NOMO-1 (cell line): Measurements from ENCODE around the gene ZNF618.

Source experiments
- DNase-seq, 2 experiments: peaks; one replicate each; lab custom pipeline; 2025; ENCODE audit not compliant: unreplicated experiment in 2 of 2; lab: John Stamatoyannopoulos, UW

Gene ZNF618

GRCh38 chr9:113931777-113932176 is 55.7 kb downstream of the ZNF618 start:
- no peak for DNase-seq

GRCh38 chr9:113932906-113933584 is 56.9 kb downstream of the ZNF618 start:
- DNase-seq = no peak

DNA sequence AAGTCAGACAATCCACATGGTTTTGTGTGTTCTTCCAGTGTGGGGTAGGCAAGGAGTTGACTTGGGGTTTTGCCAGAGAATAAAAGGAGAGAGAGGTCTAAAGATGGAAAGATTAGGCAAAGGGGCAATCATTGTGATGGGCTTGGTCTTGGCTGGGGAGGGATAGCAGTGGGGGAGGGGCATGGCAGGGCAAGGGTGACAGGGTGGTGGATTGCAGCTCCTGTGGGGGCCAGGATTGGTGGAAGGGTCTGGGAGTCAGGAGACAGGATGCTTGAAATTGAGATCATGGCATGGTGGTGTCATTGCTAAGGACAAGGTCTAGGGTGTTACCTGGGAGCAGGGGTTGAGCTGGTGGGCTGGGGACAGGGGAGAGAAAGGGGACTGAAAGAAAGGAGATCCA is 57.6 kb downstream of the ZNF618 start:
- no peak for DNase-seq

- DNase-seq = no peak
Observed at GRCh38 chr9:113934167-113934828, 58.2 kb downstream of the ZNF618 start.

- DNase-seq = no peak
Observed at GRCh38 chr9:113934829-113935676, 58.9 kb downstream of the ZNF618 start.

- no peak for DNase-seq
Observed at GRCh38 chr9:113935677-113936380, 59.7 kb downstream of the ZNF618 start.

DNA sequence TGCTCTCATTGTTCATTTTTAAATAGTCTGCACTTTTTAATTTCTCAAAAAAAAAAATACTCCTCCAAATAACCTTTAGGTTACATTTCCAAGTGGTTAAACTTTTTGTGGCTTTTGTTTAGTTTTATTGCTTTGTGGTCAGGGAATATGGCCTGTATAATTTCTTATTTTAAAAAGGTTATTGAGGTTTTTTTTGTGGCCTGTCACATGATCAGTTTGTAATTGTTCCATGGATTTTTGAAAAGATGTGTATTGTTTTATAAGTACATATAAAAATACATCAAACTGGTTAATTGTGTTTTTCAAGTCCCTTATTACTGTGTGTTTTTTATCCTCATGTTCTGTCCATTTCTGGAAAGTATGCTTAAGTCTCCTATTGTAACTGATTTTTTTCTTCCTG is 64.0 kb downstream of the ZNF618 start:
- DNase-seq = no peak

- DNase-seq = no peak
Observed at GRCh38 chr9:113941056-113941455, 64.9 kb downstream of the ZNF618 start.

- DNase-seq = no peak
Observed at GRCh38 chr9:113941526-113941925, 65.4 kb downstream of the ZNF618 start.

DNA sequence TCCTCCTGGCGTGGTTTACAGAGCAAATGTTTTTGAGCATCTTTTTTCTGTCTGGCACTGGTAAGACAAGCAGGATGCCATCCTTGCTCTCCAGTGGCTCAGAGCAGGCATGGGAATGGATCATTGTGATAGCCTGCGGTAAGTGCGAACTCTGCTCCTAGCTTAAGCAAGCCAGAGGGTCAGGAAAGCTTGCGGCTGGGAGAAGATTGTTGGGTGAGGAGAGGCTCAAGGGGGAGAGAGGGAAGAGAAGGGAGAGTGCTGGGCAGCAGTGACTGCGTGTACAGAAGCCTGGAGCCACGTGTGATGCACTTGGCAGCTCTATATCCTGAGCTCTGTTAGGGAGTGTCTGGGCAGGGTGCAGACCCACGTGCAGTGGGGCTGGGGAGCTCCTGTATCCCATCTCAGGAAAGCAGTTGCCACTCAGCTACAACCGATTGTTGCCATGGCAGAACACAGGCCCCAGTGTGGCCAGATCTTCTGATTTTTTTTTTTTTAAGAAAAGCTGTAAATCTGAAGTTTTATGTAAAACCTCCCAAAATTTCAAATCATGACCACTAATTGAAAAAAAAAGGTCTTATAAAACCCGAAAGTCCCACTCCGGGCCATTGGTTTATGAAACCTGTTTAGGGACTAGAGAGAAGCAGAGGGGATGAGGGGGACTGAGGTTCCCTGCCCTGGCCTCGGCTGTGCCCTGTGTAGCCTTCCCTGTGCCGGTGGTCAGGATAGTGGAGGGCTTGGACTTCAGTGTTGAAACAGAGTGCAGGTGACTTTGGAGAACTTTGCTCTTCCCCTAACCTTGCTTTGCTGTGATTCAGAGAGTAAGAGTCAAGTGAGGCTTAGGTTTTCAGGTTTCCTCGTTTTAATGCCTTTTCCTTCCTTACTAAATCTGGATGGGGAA is 67.3 kb downstream of the ZNF618 start:
- no peak for DNase-seq

- DNase-seq = no peak
Observed at GRCh38 chr9:113945784-113946183, 69.7 kb downstream of the ZNF618 start.

- no peak for DNase-seq
Observed at GRCh38 chr9:113946496-113947115, 70.5 kb downstream of the ZNF618 start.

DNA sequence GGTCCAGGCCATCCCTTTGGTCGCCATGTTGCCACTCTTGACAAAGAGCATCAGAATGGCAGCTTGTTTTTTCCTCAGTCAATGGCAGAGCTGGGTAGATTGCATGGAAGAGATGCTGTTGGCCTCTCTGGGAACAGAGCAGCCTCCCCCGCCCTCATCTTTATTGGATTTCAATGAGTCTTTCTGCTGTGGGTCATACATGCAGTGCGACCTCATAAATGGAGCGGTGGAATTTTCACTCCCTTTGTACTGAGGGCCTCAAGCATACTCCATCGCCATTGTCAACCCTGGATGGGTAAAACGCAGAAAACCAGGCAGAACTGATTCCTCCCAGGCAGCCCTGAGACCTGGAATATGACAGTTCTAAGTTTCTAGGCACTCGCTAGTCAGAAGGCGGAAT is 71.8 kb downstream of the ZNF618 start:
- no peak for DNase-seq

- no peak for DNase-seq
Observed at GRCh38 chr9:113948891-113949570, 72.9 kb downstream of the ZNF618 start.

- DNase-seq = no peak
Observed at GRCh38 chr9:113949571-113950078, 73.5 kb downstream of the ZNF618 start.

DNA sequence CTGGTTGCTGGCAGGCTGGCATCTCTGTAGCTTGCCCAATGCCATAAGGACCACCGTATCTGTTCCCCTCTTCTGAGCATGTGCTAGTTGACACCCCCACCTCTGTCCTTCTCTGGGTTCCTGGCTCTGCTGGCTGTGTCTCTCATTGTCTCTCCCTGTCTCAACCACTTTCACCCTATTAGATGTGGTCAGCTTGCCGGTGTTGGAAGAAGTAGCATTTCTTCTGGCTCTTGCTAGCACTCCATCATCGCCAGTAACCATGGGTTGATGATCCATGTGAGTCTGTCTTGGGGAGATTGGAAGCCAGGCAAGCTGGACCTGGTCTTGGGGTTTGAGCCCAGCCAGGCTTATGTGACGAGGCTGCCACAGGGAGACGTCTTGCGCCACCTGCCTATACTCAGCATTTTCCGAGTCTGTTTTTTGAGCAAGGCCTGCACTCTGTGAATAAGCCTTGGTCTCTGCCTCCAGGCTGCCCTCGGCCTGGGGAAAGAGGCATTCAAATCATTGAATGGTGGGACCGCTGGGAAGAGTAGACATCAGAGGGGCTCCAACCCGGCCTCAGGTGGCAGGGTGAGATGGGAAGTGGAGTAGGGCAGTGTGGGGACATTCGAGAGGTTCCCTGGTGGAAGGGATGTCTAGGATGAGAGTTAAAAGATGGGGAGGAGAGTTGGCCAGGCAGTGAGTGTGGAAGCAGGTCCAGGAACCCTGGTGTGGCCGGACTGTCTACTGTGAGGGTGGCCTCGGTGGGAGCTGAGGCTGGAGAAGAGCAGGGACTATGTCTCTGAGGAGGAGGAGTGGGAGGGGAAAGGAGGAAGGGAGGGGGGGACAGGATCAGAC is 74.3 kb downstream of the ZNF618 start:
- DNase-seq = no peak

DNA sequence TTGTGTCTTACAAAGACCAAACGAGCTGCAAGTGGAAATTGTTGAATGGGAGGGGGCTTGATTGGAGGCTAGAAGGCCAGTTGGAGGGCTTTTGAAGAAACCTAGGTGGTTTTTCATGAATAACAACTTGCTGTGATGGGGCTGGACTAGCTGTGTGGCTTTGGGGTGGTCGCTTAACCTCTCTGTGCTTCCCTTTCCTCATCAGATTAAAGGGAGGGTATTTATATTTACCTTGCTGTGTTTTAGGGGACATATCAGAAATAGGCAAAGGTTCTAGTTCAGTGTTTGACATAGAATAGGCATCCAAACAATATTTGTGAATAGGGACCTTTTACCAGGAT is 74.9 kb downstream of the ZNF618 start:
- DNase-seq = no peak

DNA sequence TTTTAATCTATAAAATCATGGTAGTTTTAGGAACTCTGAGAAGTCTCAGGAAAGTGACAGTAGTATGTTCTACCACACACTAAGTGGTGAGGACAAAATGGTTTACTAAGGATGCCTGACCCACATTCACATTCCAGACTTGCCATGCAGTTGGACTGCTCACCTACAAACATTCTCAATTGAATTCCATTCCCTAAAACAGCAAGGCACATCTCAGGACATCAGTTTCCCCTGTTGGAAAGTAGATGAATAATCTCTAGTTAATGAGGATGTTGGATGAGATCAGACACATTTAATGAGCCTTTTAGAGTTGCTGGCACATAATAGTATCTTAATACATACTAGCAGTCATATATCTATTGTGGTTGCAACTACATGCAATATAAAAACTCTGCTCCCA is 76.6 kb downstream of the ZNF618 start:
- DNase-seq = no peak
